K562 (cell line): Measurements from ENCODE around the gene SMCHD1. TPM values are rescaled to one million over a fixed set of nuclear protein-coding genes. Genes with fewer than 3 reads are reported as not detected.

Experiments used
- BRF2 ChIP-seq: IDR thresholded peaks from 3 replicates; pipeline ENCODE4 v1.6.1; 2011; ENCODE audit warnings: borderline replicate concordance, mild to moderate bottlenecking; ENCODE audit not compliant: insufficient read length, insufficient read depth
- CHD2 ChIP-seq: IDR thresholded peaks from 2 replicates; pipeline ENCODE4 v1.6.1; 2011; ENCODE audit warnings: low read depth, low read length
- CSDE1 ChIP-seq, 2 experiments: fragments of 450-650 bp; IDR thresholded peaks; 2 replicates each; pipeline ENCODE4 v1.6.1; 2016; ENCODE audit warnings: mild to moderate bottlenecking in 1 of 2
- DPF2 ChIP-seq: fragments of 450-650 bp; IDR thresholded peaks from 2 replicates; pipeline ENCODE4 v1.6.1; 2016
- HEY1 ChIP-seq: fragments of 250-450 bp; sonication (Bioruptor Pico); IDR thresholded peaks from 2 replicates; pipeline ENCODE4 v1.5.0; 2020; ENCODE audit warnings: mild to moderate bottlenecking, moderate library complexity, borderline replicate concordance
- NCOA4 ChIP-seq: fragments of 450-650 bp; IDR thresholded peaks from 2 replicates; pipeline ENCODE4 v1.6.1; 2018; ENCODE audit warnings: mild to moderate bottlenecking; ENCODE audit not compliant: partially characterized antibody
- NCOR1 ChIP-seq: fragments of 450-650 bp; IDR thresholded peaks from 2 replicates; pipeline ENCODE4 v1.6.1; 2016; ENCODE audit warnings: mild to moderate bottlenecking, moderate library complexity
- NFE2 ChIP-seq: IDR thresholded peaks from 2 replicates; pipeline ENCODE4 v1.6.1; 2014; ENCODE audit warnings: antibody characterized with exemption, low read depth
- NR0B1 ChIP-seq: fragments of 450-650 bp; IDR thresholded peaks from one replicate; pipeline ENCODE4 v1.6.1; 2018; ENCODE audit warnings: mild to moderate bottlenecking, moderate library complexity; ENCODE audit not compliant: partially characterized antibody
- POLR2AphosphoS2 ChIP-seq: IDR thresholded peaks from 2 replicates; pipeline ENCODE4 v1.6.1; 2012; ENCODE audit warnings: low read length, improper control_type of control experiment
- POLR2B ChIP-seq: fragments of 450-650 bp; IDR thresholded peaks from 2 replicates; pipeline ENCODE4 v1.6.1; 2018; ENCODE audit warnings: low read depth; ENCODE audit not compliant: partially characterized antibody
- PREB ChIP-seq: sonication (generic); formaldehyde crosslinking; IDR thresholded peaks from 2 replicates; pipeline ENCODE4 v1.8.1; 2023; ENCODE audit warnings: mild to moderate bottlenecking, missing genetic modification reagents
- PURB ChIP-seq: sonication (generic); formaldehyde crosslinking; IDR thresholded peaks from 2 replicates; pipeline ENCODE4 v1.9.0; 2021; ENCODE audit warnings: low read depth, mild to moderate bottlenecking, missing genetic modification reagents
- RAD21 ChIP-seq, 2 experiments: fragments of 250-450 bp in 1 of 2; fragments of 450-650 bp in 1 of 2; sonication (Bioruptor Pico) in 1 of 2; formaldehyde crosslinking in 1 of 2; IDR thresholded peaks in 1 of 2; conservative IDR thresholded peaks in 1 of 2; 2 replicates each; pipeline versions ENCODE4 v1.4.0 to v1.8.0; 2020 to 2022; ENCODE audit warnings: mild to moderate bottlenecking in 2 of 2, moderate library complexity in 1 of 2
- SIRT6 ChIP-seq: IDR thresholded peaks from one replicate; pipeline ENCODE4 v1.6.1; 2012; ENCODE audit warnings: low read depth, mild to moderate bottlenecking, control low read depth, inconsistent platforms, low read length, moderate library complexity
- SMAD4 ChIP-seq: fragments of 250-450 bp; sonication (Bioruptor Pico); conservative IDR thresholded peaks from 2 replicates; pipeline ENCODE4 v1.8.0; 2021; ENCODE audit warnings: inconsistent platforms, mild to moderate bottlenecking, moderate library complexity
- SNRNP70 ChIP-seq: fragments of 200-400 bp; formaldehyde crosslinking; optimal IDR thresholded peaks from 2 replicates; pipeline ENCODE3; 2017; ENCODE audit warnings: low read depth, low read length
- SREBF1 ChIP-seq: fragments of 150-350 bp; IDR thresholded peaks from 2 replicates; pipeline ENCODE4 v1.6.1; 2014; ENCODE audit warnings: antibody characterized with exemption, low read depth, low read length, borderline replicate concordance
- TRIM28 ChIP-seq: fragments of 450-650 bp; IDR thresholded peaks from 2 replicates; pipeline ENCODE4 v1.6.1; 2017
- USF1 ChIP-seq: sonication (generic); formaldehyde crosslinking; IDR thresholded peaks from 2 replicates; pipeline ENCODE4 v1.9.0; 2022; ENCODE audit warnings: mild to moderate bottlenecking, missing genetic modification reagents
- USF2 ChIP-seq: sonication (generic); formaldehyde crosslinking; IDR thresholded peaks from 2 replicates; pipeline ENCODE4 v1.5.0; 2020; ENCODE audit warnings: missing genetic modification reagents
- XRCC4 ChIP-seq: IDR thresholded peaks from one replicate; pipeline ENCODE4 v1.6.1; 2011; ENCODE audit not compliant: insufficient read depth, insufficient read length; ENCODE audit errors: extremely low read depth
- ZNF282 ChIP-seq: sonication (generic); formaldehyde crosslinking; IDR thresholded peaks from 2 replicates; pipeline ENCODE4 v1.8.1; 2023; ENCODE audit warnings: missing genetic modification reagents
- ZNF3 ChIP-seq: fragments of 250-450 bp; sonication (Bioruptor Pico); IDR thresholded peaks from 2 replicates; pipeline ENCODE4 v1.5.0; 2021; ENCODE audit warnings: mild to moderate bottlenecking, moderate library complexity
- ZNF384 ChIP-seq: IDR thresholded peaks from 2 replicates; pipeline ENCODE4 v1.6.1; 2012; ENCODE audit warnings: low read depth, low read length, improper control_type of control experiment
- ZNF444 ChIP-seq: fragments of 250-450 bp; sonication (Bioruptor Pico); IDR thresholded peaks from 2 replicates; pipeline ENCODE4 v1.4.0; 2020; ENCODE audit warnings: mild to moderate bottlenecking, moderate library complexity
- polyA plus RNA-seq, 8 experiments: library from polyadenylated mRNA; depleted of rRNA in 4 of 8; stranded (reverse) in 5 of 8; unstranded in 3 of 8; fragments of >200 nt; fragmentation: Nextera tagmentation in 2 of 8; fragmentation: Illumina TruSeq in 1 of 8; extraction: Ambion mirVana in 2 of 8; extraction: Trizol in 1 of 8; gene quantifications; 2 replicates each; pipeline versions ENCODE4 v1.2.1 to v1.2.3, GENCODE V29; 2011 to 2014; ENCODE audit warnings: inconsistent platforms in 1 of 8, missing spikeins in 1 of 8
- total RNA-seq, 7 experiments: library from RNA; depleted of rRNA in 6 of 7; stranded (reverse); fragments of >200 nt in 6 of 7; fragmentation: Illumina TruSeq in 2 of 7; extraction: Trizol in 2 of 7; gene quantifications; 2 replicates each; pipeline versions ENCODE4 v1.2.1 to v1.2.3, GENCODE V29; 2011 to 2021; ENCODE audit warnings: low replicate concordance in 1 of 7

The SMCHD1 gene
- total and polyA plus RNA-seq, 9 of the 15 experiments (the other 6 are each of a cell fraction or from before 2014, with no cell fraction given), result 6.3 to 144 (median 72.7) TPM

- no peak for TF ChIP-seq DPF2
- TF ChIP-seq ZNF384, result no peak
- no peak for TF ChIP-seq ZNF282 (CRISPR knock-in tag)
- TF ChIP-seq TRIM28, result no peak
- no peak for TF ChIP-seq NFE2
- 0 out of 2 replicates have a peak, but pooled peaks have one; percentile 45 for TF ChIP-seq POLR2AphosphoS2
- TF ChIP-seq PURB (CRISPR knock-in tag), result no peak
- TF ChIP-seq USF2, result no peak
- TF ChIP-seq POLR2B, result peak; percentile 28
- no peak for TF ChIP-seq NCOR1
- TF ChIP-seq SNRNP70, result no peak
- no peak for TF ChIP-seq SREBF1
- no peak for TF ChIP-seq SIRT6
- TF ChIP-seq PREB (CRISPR knock-in tag), result no peak
- TF ChIP-seq HEY1 (CRISPR knock-in tag), result no peak
- no peak for TF ChIP-seq USF1 (CRISPR knock-in tag)
- TF ChIP-seq SMAD4 (CRISPR knock-in tag), result no peak
- no peak for TF ChIP-seq BRF2
- no peak for TF ChIP-seq NCOA4
- TF ChIP-seq CHD2, result no peak
- TF ChIP-seq NR0B1, result no peak
- no peak for TF ChIP-seq CSDE1 (IDR thresholded peaks at IDR 0.05)
- TF ChIP-seq XRCC4, result no peak
- TF ChIP-seq ZNF444 (CRISPR knock-in tag), result no peak
- TF ChIP-seq ZNF3 (CRISPR knock-in tag), result 0 out of 2 replicates have a peak, but pooled peaks have one; percentile 38
- TF ChIP-seq RAD21 (CRISPR knock-in tag; conservative IDR thresholded peaks at IDR 0.05 in 1 of 2, IDR thresholded peaks at IDR 0.05 in 1 of 2), result no peak
Observed at GRCh38 chr18:2736823-2737222, 81.3 kb downstream of the SMCHD1 start (continued).
